ENCODE data around the gene KCNJ10.

KCNJ10 gene

GRCh38 chr1:160096274-160097116 lies 26.5 kb upstream of the KCNJ10 start:
- H3K27me3 ChIP-seq (ENCODE audit: control insufficient read depth, low read length), result no peaks in the 10 kb centered on the region
- peak overlapping the region; percentile 77 for H3K4me2 ChIP-seq (ENCODE audit: low read length)
- H3K9me3 ChIP-seq (ENCODE audit: control insufficient read depth, insufficient read depth, low read length), result no peaks in the 10 kb centered on the region
- TF ChIP-seq CTCF (IDR thresholded peaks at IDR 0.05; ENCODE audit: low read depth, low read length, poor library complexity, severe bottlenecking) (no peak), EZH2phosphoT487 (IDR thresholded peaks at IDR 0.05; ENCODE audit: borderline replicate concordance, low read length) (no peak)
- no peaks in the 10 kb centered on the region for H4K20me1 ChIP-seq (ENCODE audit: control insufficient read depth, insufficient read depth, low read depth, low read length)
- H3K36me3 ChIP-seq (ENCODE audit: control insufficient read depth, low read length), result peaks cover 28% of the 10 kb centered on the region; the same call in 1 of the 2 replicates
- no peaks in the 10 kb centered on the region for H3K9me2 ChIP-seq (replicated peaks; ENCODE audit: control insufficient read depth, low read length)
- H3K27ac ChIP-seq (ENCODE audit: low read depth, low read length), result no peak overlapping the region
- H3K79me2 ChIP-seq (ENCODE audit: control insufficient read depth, low read length), result peaks cover 28% of the 10 kb centered on the region
- peaks cover 37% of the 10 kb centered on the region for H3K4me1 ChIP-seq (ENCODE audit: control insufficient read depth, low read length)
- 0 out of 2 replicates have a peak, but pooled peaks cover 4% of the 10 kb centered on the region for H3F3A ChIP-seq (ENCODE audit: control insufficient read depth, insufficient read depth)
- peak overlapping the region; percentile 83; the same call in 1 of the 2 replicates for H3K4me3 ChIP-seq (ENCODE audit: low read length)

- H3K27me3 ChIP-seq (ENCODE audit: control insufficient read depth, low read length), result no peaks in the 10 kb centered on the region
- no peaks in the 10 kb centered on the region for H3K9me3 ChIP-seq (ENCODE audit: control insufficient read depth, insufficient read depth, low read length)
- peaks cover 28% of the 10 kb centered on the region for H3K79me2 ChIP-seq (ENCODE audit: control insufficient read depth, low read length)
- TF ChIP-seq EZH2phosphoT487 (IDR thresholded peaks at IDR 0.05; ENCODE audit: borderline replicate concordance, low read length), result no peak
- no peak for TF ChIP-seq CTCF (IDR thresholded peaks at IDR 0.05; ENCODE audit: low read depth, low read length, poor library complexity, severe bottlenecking)
- no peak overlapping the region for H3K4me3 ChIP-seq (ENCODE audit: low read length)
- H3K4me1 ChIP-seq (ENCODE audit: control insufficient read depth, low read length), result peaks cover 28% of the 10 kb centered on the region
- no peak overlapping the region for H3K4me2 ChIP-seq (ENCODE audit: low read length)
- 0 out of 2 replicates have a peak, but pooled peaks cover 4% of the 10 kb centered on the region for H3F3A ChIP-seq (ENCODE audit: control insufficient read depth, insufficient read depth)
- peaks cover 28% of the 10 kb centered on the region; the same call in 1 of the 2 replicates for H3K36me3 ChIP-seq (ENCODE audit: control insufficient read depth, low read length)
- no peaks in the 10 kb centered on the region for H4K20me1 ChIP-seq (ENCODE audit: control insufficient read depth, insufficient read depth, low read depth, low read length)
- H3K27ac ChIP-seq (ENCODE audit: low read depth, low read length), result no peak overlapping the region
- no peaks in the 10 kb centered on the region for H3K9me2 ChIP-seq (replicated peaks; ENCODE audit: control insufficient read depth, low read length)
Measured at GRCh38 chr1:160095382-160096105, 25.6 kb upstream of the KCNJ10 start.

- H3K9me2 ChIP-seq (replicated peaks; ENCODE audit: control insufficient read depth, low read length), result no peaks in the 10 kb centered on the region
Measured at GRCh38 chr1:160094806-160095205, 24.8 kb upstream of the KCNJ10 start.

More at GRCh38 chr1:160094806-160095205, 24.8 kb upstream of the KCNJ10 start:
- Histone ChIP-seq H3K4me1 (ENCODE audit: control insufficient read depth, low read length) (peaks cover 28% of the 10 kb centered on the region), H3F3A (ENCODE audit: control insufficient read depth, insufficient read depth) (no peaks in the 10 kb centered on the region), H3K9me3 (ENCODE audit: control insufficient read depth, insufficient read depth, low read length) (no peaks in the 10 kb centered on the region), H3K4me2 (ENCODE audit: low read length) (no peak overlapping the region), H3K4me3 (ENCODE audit: low read length) (no peak overlapping the region), H3K27me3 (ENCODE audit: control insufficient read depth, low read length) (no peaks in the 10 kb centered on the region), H3K27ac (ENCODE audit: low read depth, low read length) (no peak overlapping the region), H3K36me3 (ENCODE audit: control insufficient read depth, low read length) (peaks cover 28% of the 10 kb centered on the region; the same call in 1 of the 2 replicates), H4K20me1 (ENCODE audit: control insufficient read depth, insufficient read depth, low read depth, low read length) (no peaks in the 10 kb centered on the region), H3K79me2 (ENCODE audit: control insufficient read depth, low read length) (peaks cover 28% of the 10 kb centered on the region)
- TF ChIP-seq CTCF (IDR thresholded peaks at IDR 0.05; ENCODE audit: low read depth, low read length, poor library complexity, severe bottlenecking), result no peak
- no peak for TF ChIP-seq EZH2phosphoT487 (IDR thresholded peaks at IDR 0.05; ENCODE audit: borderline replicate concordance, low read length)
